Measurements from ENCODE around the gene APOBEC3F. TPM values are rescaled to one million over a fixed set of nuclear protein-coding genes. Genes with fewer than 3 reads are reported as not detected.

The APOBEC3F gene
- 1.8 to 2.6 TPM (median 1.9 TPM) in 5 replicates for total RNA-seq (2022; extraction: Qiagen RNA extraction)

DNA sequence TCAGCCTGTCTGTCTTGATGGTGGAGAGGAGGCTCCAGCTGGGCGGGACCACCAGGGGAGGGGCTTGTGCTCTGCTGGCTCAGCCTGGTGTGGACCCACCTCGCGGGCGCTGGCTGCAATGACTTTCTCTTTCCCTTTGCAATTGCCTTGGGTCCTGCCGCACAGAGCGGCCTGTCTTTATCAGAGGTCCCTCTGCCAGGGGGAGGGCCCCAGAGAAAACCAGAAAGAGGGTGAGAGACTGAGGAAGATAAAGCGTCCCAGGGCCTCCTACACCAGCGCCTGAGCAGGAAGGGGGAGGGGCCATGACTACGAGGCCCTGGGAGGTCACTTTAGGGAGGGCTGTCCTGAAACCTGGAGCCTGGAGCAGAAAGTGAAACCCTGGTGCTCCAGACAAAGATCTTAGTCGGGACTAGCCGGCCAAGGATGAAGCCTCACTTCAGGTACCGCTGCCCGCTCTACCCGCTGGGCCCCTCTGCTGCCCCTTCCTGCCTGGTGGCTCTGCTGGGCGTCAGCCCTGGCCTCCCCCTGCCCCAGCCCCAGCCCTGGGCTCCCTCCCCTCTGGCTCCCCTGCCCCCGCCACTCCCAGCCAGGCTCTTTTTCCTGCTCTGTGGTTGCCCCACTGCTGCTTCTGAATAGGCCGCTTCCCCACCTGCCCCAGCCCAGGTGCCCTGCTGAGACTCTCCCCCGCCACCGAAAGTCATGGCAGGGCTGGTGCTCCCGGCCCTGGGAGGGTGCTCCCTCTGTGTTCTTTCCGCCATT is at the start of gene APOBEC3F:
Gene APOBEC3F (plus strand): TSS at position 327 of the 759 bp plus-strand sequence. CDS start 97 bp downstream, at position 424.

DNA sequence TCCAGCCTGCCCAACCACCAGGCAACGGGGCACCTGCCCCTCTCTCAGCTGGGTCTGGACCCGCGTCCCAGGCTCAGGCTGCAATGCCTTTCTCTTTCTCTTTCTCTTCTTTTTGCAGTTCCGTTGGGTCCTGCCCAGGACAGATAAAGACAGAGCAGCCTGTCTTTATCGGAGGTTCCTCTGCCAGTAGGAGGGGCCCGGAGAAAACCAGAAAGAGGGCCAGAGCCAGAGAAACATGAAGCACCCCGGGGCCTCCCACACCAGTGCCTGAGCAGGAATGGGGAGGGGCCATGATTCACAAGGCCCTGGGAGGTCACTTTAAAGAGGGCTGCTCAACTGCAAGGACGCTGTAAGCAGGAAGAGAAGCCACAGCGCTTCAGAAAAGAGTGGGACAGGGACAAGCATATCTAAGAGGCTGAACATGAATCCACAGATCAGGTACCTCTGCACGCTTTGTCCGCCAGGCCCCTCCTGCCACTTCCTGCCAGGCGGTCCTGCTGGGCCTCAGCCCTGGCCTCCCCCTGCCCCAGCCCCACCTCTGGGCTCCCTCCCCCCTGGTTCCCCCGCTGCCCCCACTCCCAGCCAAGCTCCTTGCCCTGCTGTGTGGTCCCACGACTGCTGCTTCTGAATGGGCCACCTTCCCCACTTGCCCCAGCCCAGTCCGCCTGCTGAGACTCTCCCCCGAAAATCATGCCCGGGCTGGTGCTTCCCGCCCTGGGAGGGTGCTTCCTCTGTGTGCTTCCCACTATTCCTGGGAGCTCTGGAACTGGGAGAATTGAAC is 26.5 kb upstream of the APOBEC3F start, which contains the start of gene APOBEC3C:
Gene APOBEC3C (plus strand): TSS at position 316 of the 781 bp plus-strand sequence. CDS start 106 bp downstream, at position 422.

DNA sequence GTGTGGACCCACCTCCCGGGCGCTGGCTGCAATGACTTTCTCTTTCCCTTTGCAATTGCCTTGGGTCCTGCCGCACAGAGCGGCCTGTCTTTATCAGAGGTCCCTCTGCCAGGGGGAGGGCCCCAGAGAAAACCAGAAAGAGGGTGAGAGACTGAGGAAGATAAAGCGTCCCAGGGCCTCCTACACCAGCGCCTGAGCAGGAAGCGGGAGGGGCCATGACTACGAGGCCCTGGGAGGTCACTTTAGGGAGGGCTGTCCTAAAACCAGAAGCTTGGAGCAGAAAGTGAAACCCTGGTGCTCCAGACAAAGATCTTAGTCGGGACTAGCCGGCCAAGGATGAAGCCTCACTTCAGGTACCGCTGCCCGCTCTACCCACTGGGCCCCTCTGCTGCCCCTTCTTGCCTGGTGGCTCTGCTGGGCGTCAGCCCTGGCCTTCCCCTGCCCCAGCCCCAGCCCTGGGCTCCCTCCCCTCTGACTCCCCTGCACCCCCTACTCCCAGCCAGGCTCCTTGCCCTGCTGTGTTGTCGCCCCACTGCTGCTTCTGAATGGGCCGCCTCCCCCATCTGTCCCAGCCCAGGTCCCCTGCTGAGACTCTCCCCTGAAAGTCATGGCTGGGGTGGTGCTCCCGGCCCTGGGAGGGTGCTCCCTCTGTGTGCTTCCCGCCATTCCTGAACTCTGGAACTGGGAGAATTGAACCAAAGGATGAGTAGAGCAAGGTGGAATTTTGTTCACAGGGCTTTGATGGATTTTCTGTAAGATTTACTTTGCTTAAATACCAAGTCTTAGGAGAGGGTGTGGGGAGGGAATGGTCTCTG is 36.6 kb downstream of the APOBEC3F start, which contains the start of gene APOBEC3G:
Gene APOBEC3G (plus strand): TSS at position 250 of the 815 bp plus-strand sequence. CDS start 87 bp downstream, at position 337.

DNA sequence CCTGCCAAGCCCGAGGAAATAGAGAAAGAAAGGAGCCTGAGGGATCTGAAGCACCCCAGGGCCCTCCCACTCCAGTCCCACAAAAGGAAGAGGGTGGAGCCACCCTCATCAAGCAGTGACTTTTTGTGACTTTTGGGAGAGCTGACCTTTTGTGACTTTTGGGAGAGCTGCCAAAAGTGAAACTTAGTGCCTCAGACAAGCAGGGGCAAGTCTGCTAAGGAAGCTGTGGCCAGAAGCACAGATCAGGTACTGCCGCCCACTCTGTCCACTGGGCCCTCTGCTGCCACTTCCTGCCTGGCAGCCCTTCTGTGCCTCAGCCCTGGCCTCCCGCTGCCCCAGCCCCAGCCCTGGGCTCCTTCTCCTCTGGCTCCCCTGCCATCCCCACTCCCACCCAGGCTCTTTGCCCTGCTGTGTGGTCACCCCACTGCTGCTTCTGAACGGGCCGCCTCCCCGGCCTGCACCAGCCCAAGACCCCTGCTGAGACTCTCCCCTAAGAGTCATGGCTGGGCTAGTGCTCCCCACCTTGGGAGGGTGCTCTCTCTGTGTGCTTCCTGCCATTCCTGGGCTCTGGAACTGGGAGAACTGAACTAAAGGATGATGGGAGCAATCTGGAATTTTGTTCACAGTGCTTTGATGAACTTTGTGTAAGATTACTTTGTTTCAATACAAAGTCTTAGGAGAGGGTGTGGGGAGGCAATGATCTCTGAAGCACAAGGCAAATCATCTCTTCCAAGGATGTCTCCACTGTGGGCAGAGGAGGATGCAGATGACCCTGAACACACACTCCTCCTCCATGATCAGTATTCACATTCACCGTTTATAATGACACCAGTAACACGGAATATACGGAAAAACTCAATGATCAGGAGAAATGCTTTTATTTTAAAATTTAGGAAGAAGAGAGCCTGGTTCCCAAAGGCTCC is 56.7 kb downstream of the APOBEC3F start, which contains the start of gene APOBEC3H:
Gene APOBEC3H (plus strand): TSS at position 147 of the 923 bp plus-strand sequence. CDS start 3,035 bp downstream, outside the sequence.

Other genes starting within 250 kb of the APOBEC3F start
- 9.2 to 11.1 TPM (median 10.0 TPM) in 5 replicates for gene DNAL4, start 246.7 kb upstream of the APOBEC3F start, total RNA-seq (2022; extraction: Qiagen RNA extraction)
- gene NPTXR, start 196.8 kb upstream of the APOBEC3F start, total RNA-seq (2022; extraction: Qiagen RNA extraction): 7.9 to 10.8 TPM (median 9.8 TPM) in 5 replicates
- 25.8 to 31.4 TPM (median 27.8 TPM) in 5 replicates for gene CBX6, start 168.6 kb upstream of the APOBEC3F start, total RNA-seq (2022; extraction: Qiagen RNA extraction)
- gene APOBEC3A, start 83.3 kb upstream of the APOBEC3F start, total RNA-seq (2022; extraction: Qiagen RNA extraction): not detected in 5 replicates
- 25.2 to 30.3 TPM (median 28.0 TPM) in 5 replicates for gene APOBEC3B, start 58.5 kb upstream of the APOBEC3F start, total RNA-seq (2022; extraction: Qiagen RNA extraction)
- gene APOBEC3C, start 26.6 kb upstream of the APOBEC3F start, total RNA-seq (2022; extraction: Qiagen RNA extraction): 25.6 to 27.4 TPM (median 26.1 TPM) in 5 replicates
- gene APOBEC3D, start 19.7 kb upstream of the APOBEC3F start, total RNA-seq (2022; extraction: Qiagen RNA extraction): 0.13 to 0.34 TPM (median 0.14 TPM) in 5 replicates
- gene APOBEC3G, start 36.4 kb downstream of the APOBEC3F start, total RNA-seq (2022; extraction: Qiagen RNA extraction): 0.13 TPM in 1 of 5 replicates, not detected in the others
- gene APOBEC3H, start 56.4 kb downstream of the APOBEC3F start, total RNA-seq (2022; extraction: Qiagen RNA extraction): 0.21 to 0.53 TPM (median 0.25 TPM) in 5 replicates
- 1.00 to 1.4 TPM (median 1.1 TPM) in 5 replicates for gene CBX7, start 111.8 kb downstream of the APOBEC3F start, total RNA-seq (2022; extraction: Qiagen RNA extraction)
- gene PDGFB, start 204.1 kb downstream of the APOBEC3F start, total RNA-seq (2022; extraction: Qiagen RNA extraction): 3.2 to 4.5 TPM (median 3.4 TPM) in 5 replicates

All from A549 treated with Hydrocortisone at 1 μM for 4 hours (cell line).